ENCODE data around the gene SKP1. TPM values are rescaled to one million over a fixed set of nuclear protein-coding genes. Genes with fewer than 3 reads are reported as not detected.

The SKP1 gene
- total and polyA plus RNA-seq, 4 donors = 129 to 407 (median 253) TPM

- H3K9ac ChIP-seq (ENCODE audit: low read depth in 1 of 2, low read length in 2 of 2) = no peak overlapping the region
- peaks cover 10 to 59% (median 55%) of the 10 kb centered on the region in 4 donors for H3K36me3 ChIP-seq (ENCODE audit: control insufficient read depth in 4 of 4, insufficient read depth in 3 of 4, low read depth in 1 of 4, low read length in 3 of 4)
- no peak overlapping the region for H3K27ac ChIP-seq (ENCODE audit: low read depth in 1 of 2, low read length in 2 of 2)
- H3K27me3 ChIP-seq (ENCODE audit: control insufficient read depth in 4 of 4, insufficient read depth in 4 of 4, low read length in 3 of 4) = no peaks in the 10 kb centered on the region
- no peak for TF ChIP-seq HNF4G (IDR thresholded peaks at IDR 0.05)
- no peak for TF ChIP-seq JUND (IDR thresholded peaks at IDR 0.05)
- TF ChIP-seq HNF4A (conservative IDR thresholded peaks at IDR 0.05) = no peak
- TF ChIP-seq RAD21 (IDR thresholded peaks at IDR 0.05) = no peak
- TF ChIP-seq, protein P1, sequence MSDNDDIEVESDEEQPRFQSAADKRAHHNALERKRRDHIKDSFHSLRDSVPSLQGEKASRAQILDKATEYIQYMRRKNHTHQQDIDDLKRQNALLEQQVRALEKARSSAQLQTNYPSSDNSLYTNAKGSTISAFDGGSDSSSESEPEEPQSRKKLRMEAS (IDR thresholded peaks at IDR 0.05) = no peak
- no peak for TF ChIP-seq RXRA (IDR thresholded peaks at IDR 0.05)
- TF ChIP-seq FOXA2 (IDR thresholded peaks at IDR 0.05) = no peak
- no peak for TF ChIP-seq SP1 (IDR thresholded peaks at IDR 0.05)
- no peak for TF ChIP-seq REST (IDR thresholded peaks at IDR 0.05)
- no peak for TF ChIP-seq FOXA1 (IDR thresholded peaks at IDR 0.05)
- TF ChIP-seq, protein P2, sequence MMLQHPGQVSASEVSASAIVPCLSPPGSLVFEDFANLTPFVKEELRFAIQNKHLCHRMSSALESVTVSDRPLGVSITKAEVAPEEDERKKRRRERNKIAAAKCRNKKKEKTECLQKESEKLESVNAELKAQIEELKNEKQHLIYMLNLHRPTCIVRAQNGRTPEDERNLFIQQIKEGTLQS (IDR thresholded peaks at IDR 0.05) = no peak
- no peak for TF ChIP-seq EGR1 (IDR thresholded peaks at IDR 0.05; ENCODE audit: low read depth in 2 of 2)
- TF ChIP-seq CTCF (IDR thresholded peaks at IDR 0.05; ENCODE audit: low read depth, low read length, missing input control) = no peak
- no peak for TF ChIP-seq GABPA (IDR thresholded peaks at IDR 0.05 in 1 of 2, conservative IDR thresholded peaks at IDR 0.05 in 1 of 2)
- no peak for TF ChIP-seq TAF1 (conservative IDR thresholded peaks at IDR 0.05)
- no peak for TF ChIP-seq ZBTB33 (IDR thresholded peaks at IDR 0.05)
- no peak for TF ChIP-seq YY1 (IDR thresholded peaks at IDR 0.05)
- no peak for TF ChIP-seq NR2F2 (IDR thresholded peaks at IDR 0.05)
- WGBS = 97% methylated on average over 5 of the region's 5 CpGs
- H3K4me3 ChIP-seq (ENCODE audit: low read depth in 1 of 3, low read length in 3 of 3) = no peak overlapping the region
- no peak for DNase-seq (ENCODE audit: low spot score)
- H3K4me1 ChIP-seq (ENCODE audit: control insufficient read depth in 4 of 4, insufficient read depth in 4 of 4, low read length in 3 of 4) = no peaks in the 10 kb centered on the region
- H3K9me3 ChIP-seq (ENCODE audit: control insufficient read depth in 4 of 4, low read length in 3 of 4) = no peaks in the 10 kb centered on the region
These were observed 14.2 kb downstream of the SKP1 start for GRCh38 chr5:134162592-134162991.

Measured in liver (tissue), 9 donors.